Peyer's patch (tissue), 4 donors: ENCODE results near the gene ASAP2. TPM values are rescaled to one million over a fixed set of nuclear protein-coding genes. Genes with fewer than 3 reads are reported as not detected.
"Not testable (repeated sequence)": the region's sequence is repeated elsewhere in the genome, so short reads cannot be mapped to it uniquely, and the experiment has no call there.

Source experiments
- DNase-seq, 3 donors: peaks; one replicate each; pipeline ENCODE4 v3.0.0-alpha.2; 2017 to 2019
- H3K27ac ChIP-seq, 4 donors: fragments of 200-600 bp; sonication (generic); one replicate each; pipeline ENCODE4 v1.5.1; 2016 to 2019
- H3K27me3 ChIP-seq, 2 donors: fragments of 200-600 bp; sonication (generic); one replicate each; pipeline ENCODE4 v1.5.1; 2019
- H3K36me3 ChIP-seq, 3 donors: fragments of 200-600 bp; sonication (generic); one replicate each; pipeline ENCODE4 v1.5.1; 2016 to 2019
- H3K4me1 ChIP-seq, 4 donors: fragments of 200-600 bp; sonication (generic); one replicate each; pipeline ENCODE4 v1.5.1; 2016 to 2019
- H3K4me3 ChIP-seq, 4 donors: fragments of 200-600 bp; sonication (generic); 1 replicate in 3 of 4; 2 replicates in 1 of 4; pipeline ENCODE4 v1.5.1; 2016 to 2019; ENCODE audit warnings: mild to moderate bottlenecking in 1 of 4
- H3K9me3 ChIP-seq, 4 donors: fragments of 200-600 bp; sonication (generic); one replicate each; pipeline ENCODE4 v1.5.1; 2016 to 2019; ENCODE audit warnings: mild to moderate bottlenecking in 1 of 4
- POLR2A ChIP-seq, 2 donors: fragments of 450-650 bp; IDR thresholded peaks; one replicate each; pipeline ENCODE4 v1.5.1; 2017; ENCODE audit warnings: antibody characterized with exemption in 2 of 2, mild to moderate bottlenecking in 2 of 2, moderate library complexity in 2 of 2
- total RNA-seq, 4 donors: library from RNA; depleted of rRNA; stranded (reverse); fragments of >200 nt; gene quantifications; one replicate each; pipeline ENCODE4 v1.1.0, GENCODE V29; 2016
- TF ChIP-seq, protein P1 (sequence below), 6 experiments: fragments of 450-650 bp in 4 of 6; fragments of 200-600 bp in 2 of 6; sonication (generic) in 1 of 6; IDR thresholded peaks; one replicate each; pipeline ENCODE4 v1.5.1; 2017 to 2019; ENCODE audit warnings: antibody characterized with exemption in 6 of 6, mild to moderate bottlenecking in 3 of 6, moderate library complexity in 1 of 6

The ASAP2 gene
- total RNA-seq, 4 donors from 2014 or later, result 30.6 to 59.4 (median 37.8) TPM

DNA sequence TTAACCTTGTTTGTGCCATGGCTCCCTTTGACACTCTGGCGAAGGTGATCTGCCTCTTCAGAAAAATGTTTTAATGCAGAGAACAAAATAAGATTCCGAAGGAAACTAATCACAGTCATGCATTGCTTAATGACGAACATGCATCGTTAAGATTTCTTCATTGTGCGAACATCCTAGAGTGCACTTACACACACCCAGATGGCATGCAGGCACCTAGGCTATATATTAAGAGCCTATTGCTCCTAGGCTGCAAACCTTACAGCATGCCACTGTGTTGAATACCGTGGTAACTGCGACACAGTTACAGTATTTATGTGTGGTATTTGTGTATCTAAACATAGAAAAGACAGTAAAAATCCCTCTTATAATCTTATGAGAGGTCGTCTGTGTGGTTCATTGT lies 8.3 kb downstream of the ASAP2 start:
- H3K9me3 ChIP-seq, result no peaks in the 10 kb centered on the region
- H3K27ac ChIP-seq, result no peak overlapping the region
- H3K36me3 ChIP-seq, result no peaks in the 10 kb centered on the region
- H3K27me3 ChIP-seq, result no peaks in the 10 kb centered on the region
- H3K4me1 ChIP-seq, result peaks cover 0 to 59% (median 0%) of the 10 kb centered on the region in 4 donors
- no peak overlapping the region for H3K4me3 ChIP-seq
- TF ChIP-seq, protein P1, sequence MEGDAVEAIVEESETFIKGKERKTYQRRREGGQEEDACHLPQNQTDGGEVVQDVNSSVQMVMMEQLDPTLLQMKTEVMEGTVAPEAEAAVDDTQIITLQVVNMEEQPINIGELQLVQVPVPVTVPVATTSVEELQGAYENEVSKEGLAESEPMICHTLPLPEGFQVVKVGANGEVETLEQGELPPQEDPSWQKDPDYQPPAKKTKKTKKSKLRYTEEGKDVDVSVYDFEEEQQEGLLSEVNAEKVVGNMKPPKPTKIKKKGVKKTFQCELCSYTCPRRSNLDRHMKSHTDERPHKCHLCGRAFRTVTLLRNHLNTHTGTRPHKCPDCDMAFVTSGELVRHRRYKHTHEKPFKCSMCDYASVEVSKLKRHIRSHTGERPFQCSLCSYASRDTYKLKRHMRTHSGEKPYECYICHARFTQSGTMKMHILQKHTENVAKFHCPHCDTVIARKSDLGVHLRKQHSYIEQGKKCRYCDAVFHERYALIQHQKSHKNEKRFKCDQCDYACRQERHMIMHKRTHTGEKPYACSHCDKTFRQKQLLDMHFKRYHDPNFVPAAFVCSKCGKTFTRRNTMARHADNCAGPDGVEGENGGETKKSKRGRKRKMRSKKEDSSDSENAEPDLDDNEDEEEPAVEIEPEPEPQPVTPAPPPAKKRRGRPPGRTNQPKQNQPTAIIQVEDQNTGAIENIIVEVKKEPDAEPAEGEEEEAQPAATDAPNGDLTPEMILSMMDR (IDR thresholded peaks at IDR 0.05), result no peak
- no peak for TF ChIP-seq POLR2A (IDR thresholded peaks at IDR 0.05)
- DNase-seq, result no peak

DNA sequence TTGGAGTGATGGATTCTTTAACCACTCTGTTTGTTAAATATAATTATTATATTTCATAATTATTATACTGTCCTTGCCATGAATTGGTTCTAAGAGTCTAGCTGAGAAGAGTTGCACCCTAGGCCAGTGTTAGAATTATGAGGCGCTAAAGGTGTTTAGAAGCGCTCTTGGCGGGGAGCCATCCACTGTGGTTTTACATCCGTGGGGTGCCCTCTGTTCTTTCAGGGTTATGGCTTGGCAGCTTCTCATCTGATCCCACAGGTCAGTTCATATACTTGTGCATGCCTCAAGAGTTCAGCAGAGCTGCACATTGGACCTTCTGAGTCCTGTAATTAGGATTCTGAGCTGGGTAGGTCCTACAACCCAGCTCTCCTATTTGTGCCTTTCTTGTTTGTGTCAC lies 9.1 kb downstream of the ASAP2 start:
- Histone ChIP-seq H3K36me3 (no peaks in the 10 kb centered on the region), H3K4me3 (no peak overlapping the region), H3K9me3 (no peaks in the 10 kb centered on the region), H3K4me1 (peaks cover 0 to 51% (median 0%) of the 10 kb centered on the region in 4 donors), H3K27me3 (no peaks in the 10 kb centered on the region), H3K27ac (no peak overlapping the region)
- no peak for DNase-seq
- TF ChIP-seq, protein P1 (IDR thresholded peaks at IDR 0.05), result no peak

DNA sequence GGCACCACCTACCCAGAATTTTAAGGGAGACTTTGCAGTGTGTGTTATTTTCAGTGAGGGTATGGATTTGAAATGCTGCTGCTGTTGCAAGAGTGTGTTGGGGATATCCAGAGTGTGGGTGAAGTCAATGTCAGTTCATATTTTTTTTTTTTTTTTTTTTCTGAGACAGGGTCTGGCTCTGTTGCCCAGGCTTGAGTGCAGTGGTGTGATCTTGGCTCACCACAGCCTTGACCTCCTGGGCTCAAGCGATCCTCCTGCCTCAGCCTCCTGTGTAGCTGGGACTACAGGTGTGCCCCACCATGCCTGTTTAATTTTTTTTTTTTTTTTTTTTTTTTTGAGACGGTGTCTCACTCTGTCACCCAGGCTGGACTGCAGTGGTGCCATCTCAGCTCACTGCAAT lies 9.5 kb downstream of the ASAP2 start:
- not testable (repeated sequence) for DNase-seq, H3K9me3 ChIP-seq, H3K4me3 ChIP-seq, H3K27me3 ChIP-seq, H3K36me3 ChIP-seq, H3K27ac ChIP-seq
- peaks cover 0 to 47% (median 0%) of the 10 kb centered on the region in 4 donors for H3K4me1 ChIP-seq

DNA sequence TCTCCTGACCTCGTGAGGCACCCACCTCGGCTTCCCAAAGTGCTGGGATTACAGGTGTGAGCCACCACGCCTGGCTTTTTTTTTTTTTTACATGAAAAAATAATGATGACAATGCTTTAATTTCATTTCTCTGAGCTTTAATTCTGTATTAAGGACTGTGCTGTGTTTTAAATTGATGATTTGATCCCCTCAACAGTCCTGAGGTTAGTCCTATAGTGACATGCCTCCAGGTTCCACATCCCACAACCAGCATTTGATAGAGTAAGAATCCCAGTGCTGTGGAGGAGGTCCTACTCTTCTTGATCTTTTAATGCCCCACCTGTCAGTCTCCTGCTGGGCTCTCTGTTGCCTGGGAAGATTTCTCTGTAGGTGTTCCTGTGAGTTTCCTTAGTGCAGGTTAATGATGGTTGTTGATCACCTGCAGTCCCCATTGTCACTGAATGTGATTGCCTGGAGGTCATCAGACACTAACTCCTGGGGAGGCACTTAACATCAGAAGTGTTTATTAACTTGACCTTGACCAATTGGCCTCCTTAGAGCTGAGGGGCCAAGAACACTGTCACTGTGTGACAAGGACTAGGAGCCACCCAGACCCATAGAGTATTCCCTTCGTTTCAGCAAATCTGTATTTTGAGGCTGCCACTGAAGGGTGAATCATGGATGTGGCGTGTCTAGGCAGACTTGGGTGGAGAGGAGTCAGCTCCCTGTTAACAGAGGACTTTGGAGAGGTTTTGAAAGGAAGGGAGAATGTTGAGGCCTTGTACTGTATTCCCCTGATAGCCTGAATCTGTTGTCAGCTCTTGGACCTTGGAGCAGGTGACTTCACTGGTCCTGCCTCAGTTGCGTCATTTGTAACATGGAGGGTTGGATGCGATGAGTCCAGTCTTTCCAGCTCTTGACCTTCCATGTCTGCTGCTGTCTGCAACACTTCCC lies 11.5 kb downstream of the ASAP2 start:
- TF ChIP-seq, protein P1 (IDR thresholded peaks at IDR 0.05), result no peak
- Histone ChIP-seq H3K27me3 (no peaks in the 10 kb centered on the region), H3K4me1 (peaks cover 0 to 27% (median 0%) of the 10 kb centered on the region in 4 donors), H3K9me3 (no peaks in the 10 kb centered on the region), H3K36me3 (no peaks in the 10 kb centered on the region), H3K4me3 (no peak overlapping the region), H3K27ac (no peak overlapping the region)
- DNase-seq, result no peak

DNA sequence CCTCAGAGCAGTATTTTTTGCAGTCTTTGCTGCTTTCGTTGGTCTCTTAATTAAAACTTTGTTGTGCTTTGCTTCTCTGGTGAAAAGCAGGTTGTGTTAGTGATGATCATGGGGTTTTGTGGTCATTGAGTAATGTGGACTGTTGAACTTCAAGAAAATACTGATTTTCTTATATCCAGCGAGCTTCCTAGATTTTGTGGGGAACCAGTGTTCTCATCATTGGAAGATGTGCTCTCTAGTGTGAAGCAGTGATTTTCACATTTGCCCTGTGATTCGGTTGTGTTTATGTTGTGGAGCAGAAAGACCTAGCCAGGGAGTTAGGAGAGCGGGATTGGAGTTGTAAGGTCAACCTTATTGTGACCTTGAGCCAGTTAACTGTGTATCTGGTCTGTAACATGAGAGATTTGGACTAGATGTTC lies 12.4 kb downstream of the ASAP2 start:
- Histone ChIP-seq H3K27ac (no peak overlapping the region), H3K27me3 (no peaks in the 10 kb centered on the region), H3K4me3 (no peak overlapping the region), H3K36me3 (no peaks in the 10 kb centered on the region), H3K9me3 (no peaks in the 10 kb centered on the region), H3K4me1 (peaks cover 0 to 18% (median 0%) of the 10 kb centered on the region in 4 donors)
- TF ChIP-seq, protein P1 (IDR thresholded peaks at IDR 0.05), result no peak
- TF ChIP-seq POLR2A (IDR thresholded peaks at IDR 0.05), result no peak
- DNase-seq, result no peak

DNA sequence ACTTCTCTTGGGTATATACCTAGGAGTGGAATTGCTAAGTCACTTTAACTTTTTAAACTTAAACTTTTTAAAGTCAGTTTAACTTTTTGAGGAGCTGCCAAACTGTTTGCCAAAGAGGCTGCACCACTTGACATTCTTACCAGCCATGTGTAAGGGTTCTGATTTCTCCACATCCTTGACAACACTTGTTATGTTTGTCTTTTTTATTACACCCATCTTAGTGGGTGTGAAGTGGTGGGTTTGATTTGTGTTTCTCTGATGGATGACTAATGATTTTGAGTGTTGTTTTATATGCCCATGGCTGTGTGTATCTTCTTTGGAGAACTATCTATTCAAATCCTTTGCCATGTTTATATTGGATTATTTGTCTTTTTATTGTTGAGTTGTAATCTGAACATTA lies 13.6 kb downstream of the ASAP2 start:
- peaks cover 0 to 9% (median 0%) of the 10 kb centered on the region in 4 donors for H3K4me1 ChIP-seq
- H3K9me3 ChIP-seq, result no peaks in the 10 kb centered on the region
- no peak for DNase-seq
- no peak overlapping the region for H3K27ac ChIP-seq
- H3K4me3 ChIP-seq, result no peak overlapping the region
- no peaks in the 10 kb centered on the region for H3K27me3 ChIP-seq
- H3K36me3 ChIP-seq, result no peaks in the 10 kb centered on the region
- TF ChIP-seq, protein P1 (IDR thresholded peaks at IDR 0.05), result no peak
- no peak for TF ChIP-seq POLR2A (IDR thresholded peaks at IDR 0.05)
